Mucosa of stomach (tissue), 1 donor: ENCODE data around the gene ELOVL5.

Source experiments
- H3K27me3 ChIP-seq: one replicate; pipeline ENCODE4 v1.7.0; 2013; ENCODE audit warnings: mild to moderate bottlenecking, low read length; ENCODE audit not compliant: control insufficient read depth, insufficient read depth
- H3K36me3 ChIP-seq: one replicate; pipeline ENCODE4 v1.7.0; 2013; ENCODE audit warnings: low read length; ENCODE audit not compliant: control insufficient read depth, insufficient read depth
- H3K4me1 ChIP-seq: one replicate; pipeline ENCODE4 v1.7.0; 2013; ENCODE audit warnings: mild to moderate bottlenecking, low read length; ENCODE audit not compliant: control insufficient read depth, insufficient read depth
- H3K4me3 ChIP-seq: one replicate; pipeline ENCODE4 v1.7.0; 2013; ENCODE audit warnings: low read length
- H3K9ac ChIP-seq: one replicate; pipeline ENCODE4 v1.7.0; 2013; ENCODE audit warnings: mild to moderate bottlenecking, low read length, moderate library complexity
- H3K9me3 ChIP-seq: one replicate; pipeline ENCODE4 v1.7.0; 2013; ENCODE audit warnings: mild to moderate bottlenecking, low read length, moderate library complexity; ENCODE audit not compliant: control insufficient read depth
- donor health status: Pancreatic carcinoma.

The ELOVL5 gene

DNA sequence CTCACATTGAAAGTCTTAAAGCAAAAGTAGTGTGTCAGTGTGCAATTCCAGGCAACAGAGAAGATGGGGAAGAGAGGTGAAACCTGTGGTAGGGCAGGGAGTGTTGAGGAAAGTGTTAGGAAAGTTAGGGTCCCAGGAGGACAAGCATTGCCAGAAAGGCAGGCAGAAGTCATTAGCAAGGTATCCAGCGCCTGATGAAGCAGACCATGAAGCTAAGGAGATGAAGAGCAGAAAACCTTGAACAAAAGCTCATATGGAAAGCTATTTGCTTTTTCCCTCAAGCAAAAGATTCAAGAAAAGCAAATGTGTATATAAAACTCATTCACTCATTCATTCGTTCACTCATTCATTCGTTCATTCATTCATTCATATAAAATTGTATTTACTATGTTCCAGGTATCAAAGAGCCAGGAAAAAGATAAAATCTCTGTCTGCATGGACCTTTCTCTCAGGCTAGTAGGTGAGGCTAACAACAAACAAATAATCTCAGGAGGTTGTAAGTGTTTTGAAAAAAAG, 96.5 kb downstream of the ELOVL5 start:
- Histone ChIP-seq H3K4me3 (no peak overlapping the region), H3K9me3 (no peaks in the 10 kb centered on the region), H3K9ac (no peak overlapping the region), H3K36me3 (no peaks in the 10 kb centered on the region), H3K27me3 (no peaks in the 10 kb centered on the region), H3K4me1 (no peaks in the 10 kb centered on the region)

DNA sequence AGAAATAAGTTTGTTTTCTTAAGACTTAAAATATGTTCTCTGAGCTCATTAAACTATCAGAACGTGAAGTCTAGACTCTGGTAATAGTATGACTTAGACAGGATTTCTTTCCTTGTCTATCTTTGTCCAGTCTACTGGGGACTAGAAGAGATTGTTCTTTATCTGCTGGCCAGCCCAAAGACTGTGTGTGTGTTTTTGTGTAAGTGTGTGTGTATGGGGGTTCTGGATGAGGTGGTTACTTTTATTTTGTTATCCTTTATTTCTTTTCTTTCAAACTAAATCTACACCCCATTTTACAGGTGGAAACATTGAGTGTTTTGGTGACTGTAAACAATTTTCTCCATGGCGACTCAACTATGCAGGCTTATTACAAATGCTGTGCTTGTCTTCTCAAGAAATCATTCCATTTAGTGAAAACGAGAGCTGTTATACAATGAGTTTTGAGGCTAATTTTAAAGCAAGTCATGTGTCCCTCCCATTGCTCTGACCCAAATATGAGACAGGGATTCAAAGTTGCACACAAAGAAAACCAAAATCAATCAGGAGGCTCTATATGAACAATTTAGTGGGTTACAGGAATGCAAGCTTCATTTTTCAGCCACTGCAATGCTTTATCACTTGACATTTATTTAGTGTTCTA, 97.6 kb downstream of the ELOVL5 start:
- Histone ChIP-seq H3K9me3 (no peaks in the 10 kb centered on the region), H3K4me1 (no peaks in the 10 kb centered on the region), H3K4me3 (no peak overlapping the region), H3K36me3 (no peaks in the 10 kb centered on the region), H3K27me3 (no peaks in the 10 kb centered on the region), H3K9ac (no peak overlapping the region)

DNA sequence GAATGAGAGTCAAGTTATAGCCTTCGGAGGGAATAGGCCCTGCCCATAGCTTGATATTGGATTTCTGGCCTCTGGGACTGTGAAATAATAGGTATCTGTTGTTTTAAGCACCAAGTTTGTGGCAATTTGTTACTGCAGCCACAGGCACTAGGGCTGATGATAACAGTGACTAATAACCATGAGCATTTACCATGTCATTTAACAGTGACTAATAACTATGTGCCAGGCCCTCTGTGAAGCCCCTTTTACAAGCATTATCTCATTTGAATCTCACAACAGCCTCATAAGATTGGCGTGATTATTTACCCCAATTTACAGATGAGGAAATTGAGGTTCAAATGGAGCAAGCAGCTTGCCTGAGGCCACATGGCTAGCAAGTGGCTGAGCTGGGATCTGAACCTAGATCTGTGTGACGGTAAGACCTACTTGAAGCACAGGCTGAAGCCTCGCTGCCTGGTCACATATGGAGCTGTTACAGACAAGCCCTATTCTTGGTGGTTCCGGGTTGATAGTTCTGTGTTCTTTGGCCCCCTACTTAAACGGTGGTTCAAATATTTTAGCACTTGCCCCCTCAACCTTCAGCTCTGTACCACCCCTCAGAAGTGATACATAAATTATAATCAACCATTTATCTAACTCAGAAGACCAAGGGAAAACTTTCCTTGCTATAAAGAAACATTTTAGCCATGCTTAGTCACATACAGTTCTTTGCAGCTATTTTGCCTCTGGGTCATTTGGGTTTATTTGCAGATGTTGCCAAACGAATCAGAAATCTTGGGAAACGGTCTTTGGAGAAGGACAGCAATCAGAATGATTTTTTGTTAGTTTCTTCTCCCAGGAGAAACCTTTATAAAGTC, 98.3 kb downstream of the ELOVL5 start:
- Histone ChIP-seq H3K4me3 (no peak overlapping the region), H3K27me3 (no peaks in the 10 kb centered on the region), H3K4me1 (no peaks in the 10 kb centered on the region), H3K9me3 (no peaks in the 10 kb centered on the region), H3K36me3 (no peaks in the 10 kb centered on the region), H3K9ac (no peak overlapping the region)

DNA sequence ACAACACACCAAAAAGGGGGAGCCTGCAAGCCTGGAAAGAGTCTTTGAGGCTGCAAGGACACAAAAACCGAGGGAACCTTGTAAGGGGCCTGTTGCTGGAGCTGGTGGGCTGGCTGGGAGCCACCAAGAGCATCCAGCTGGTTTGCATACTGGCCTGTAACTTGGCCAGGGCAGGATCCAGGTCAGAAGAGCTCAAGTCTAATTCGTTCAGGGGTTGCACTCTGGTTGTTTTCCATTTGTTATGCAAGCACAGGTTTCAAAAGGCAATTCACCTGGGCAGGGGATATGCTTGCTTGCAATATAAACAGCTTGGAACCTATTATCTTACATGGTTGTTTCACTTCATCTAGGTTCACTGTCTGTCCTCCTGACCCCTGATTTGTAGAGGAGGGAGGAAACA, 101.8 kb downstream of the ELOVL5 start:
- Histone ChIP-seq H3K36me3 (no peaks in the 10 kb centered on the region), H3K9me3 (no peaks in the 10 kb centered on the region), H3K4me3 (no peak overlapping the region), H3K9ac (no peak overlapping the region), H3K27me3 (no peaks in the 10 kb centered on the region), H3K4me1 (no peaks in the 10 kb centered on the region)

DNA sequence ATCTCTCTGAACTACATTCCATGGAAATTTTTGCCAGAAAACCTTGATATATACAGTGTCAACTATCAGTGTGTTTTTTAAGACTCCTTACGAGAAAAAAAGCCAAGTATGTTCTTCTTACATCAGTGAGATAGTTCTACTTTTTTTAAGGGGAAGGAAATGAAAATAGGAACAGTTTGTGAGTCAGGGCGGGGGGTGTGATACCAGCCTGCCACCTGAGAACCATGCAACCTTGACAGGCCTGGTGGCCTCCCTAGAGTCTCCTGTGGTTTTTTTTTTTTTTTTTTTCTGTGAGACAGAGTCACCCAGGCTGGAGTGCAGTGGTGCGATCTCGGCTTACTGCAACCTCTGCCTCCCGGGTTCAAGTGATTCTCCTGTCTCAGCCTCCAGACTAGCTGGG, 103.8 kb downstream of the ELOVL5 start:
- no peaks in the 10 kb centered on the region for H3K9me3 ChIP-seq
- no peaks in the 10 kb centered on the region for H3K4me1 ChIP-seq
- no peaks in the 10 kb centered on the region for H3K36me3 ChIP-seq
- H3K4me3 ChIP-seq: no peak overlapping the region
- H3K9ac ChIP-seq: no peak overlapping the region
- H3K27me3 ChIP-seq: peaks cover 16% of the 10 kb centered on the region

DNA sequence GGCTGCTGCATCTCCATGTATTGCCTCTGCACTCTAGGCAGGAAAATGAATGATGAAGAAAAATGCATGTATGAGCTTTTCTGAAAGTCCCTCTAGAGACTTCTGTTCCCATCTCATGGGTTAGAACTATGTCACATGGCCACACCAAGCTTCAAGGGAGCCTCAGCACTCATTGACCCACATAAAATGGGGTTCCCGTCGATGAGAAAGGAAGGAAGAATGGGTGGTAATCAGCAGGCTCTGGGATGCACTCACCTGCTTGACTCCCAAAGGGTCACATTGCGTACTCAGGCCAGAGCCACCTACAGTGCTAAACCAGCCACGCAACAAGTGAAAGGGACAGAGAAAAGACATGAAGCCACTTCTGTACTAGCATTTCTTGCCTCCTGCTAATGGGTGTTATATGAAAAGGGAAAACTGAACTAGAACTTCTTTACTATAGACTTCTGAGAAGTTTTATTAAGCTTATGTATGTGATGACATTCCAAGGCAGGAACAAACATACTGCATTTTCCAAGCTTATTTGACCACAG, 104.3 kb downstream of the ELOVL5 start:
- Histone ChIP-seq H3K36me3 (no peaks in the 10 kb centered on the region), H3K27me3 (peaks cover 16% of the 10 kb centered on the region), H3K9ac (no peak overlapping the region), H3K4me1 (no peaks in the 10 kb centered on the region), H3K9me3 (no peaks in the 10 kb centered on the region), H3K4me3 (no peak overlapping the region)

DNA sequence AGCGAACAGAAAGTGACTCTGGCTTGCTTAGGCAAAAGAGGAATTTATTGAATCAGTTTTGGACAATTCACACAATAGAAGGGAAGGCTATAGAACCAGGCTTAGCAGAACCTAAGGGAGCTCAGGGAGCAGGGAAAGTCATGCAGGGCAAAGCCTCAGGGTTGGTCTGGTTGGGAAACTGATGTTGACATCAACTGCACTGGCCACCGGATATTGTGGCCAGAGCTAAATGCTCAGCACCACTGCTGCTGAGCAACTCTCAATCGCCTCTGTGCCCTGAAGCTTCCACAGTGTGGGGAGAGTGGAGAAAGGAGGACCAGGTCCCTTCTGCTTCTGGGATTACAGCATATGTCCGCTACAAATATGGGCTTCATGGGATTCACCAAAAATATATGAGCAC, 106.8 kb downstream of the ELOVL5 start:
- no peaks in the 10 kb centered on the region for H3K9me3 ChIP-seq
- no peaks in the 10 kb centered on the region for H3K36me3 ChIP-seq
- H3K27me3 ChIP-seq: peaks cover 16% of the 10 kb centered on the region
- no peaks in the 10 kb centered on the region for H3K4me1 ChIP-seq
- H3K9ac ChIP-seq: no peak overlapping the region
- H3K4me3 ChIP-seq: no peak overlapping the region

DNA sequence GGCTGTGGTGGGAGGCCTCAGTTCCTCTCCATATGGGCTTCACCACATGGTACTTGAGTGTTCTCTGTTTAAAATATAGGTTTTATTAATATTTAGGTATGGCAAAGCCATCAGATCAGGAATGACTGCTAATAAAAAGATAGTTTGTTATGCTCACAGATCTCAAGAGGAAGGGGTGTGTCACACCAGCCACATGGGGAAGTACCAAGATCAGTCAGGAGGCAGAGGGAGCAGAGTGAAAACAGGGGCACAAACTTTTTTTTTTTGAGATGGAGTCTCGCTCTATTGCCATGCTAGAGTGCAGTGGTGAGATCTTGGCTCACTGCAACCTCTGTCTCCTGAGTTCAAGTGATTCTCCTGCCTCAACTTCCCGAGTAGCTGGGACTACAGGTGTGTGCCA, 108.0 kb downstream of the ELOVL5 start:
- Histone ChIP-seq H3K4me3 (no peak overlapping the region), H3K27me3 (peaks cover 16% of the 10 kb centered on the region), H3K9me3 (no peaks in the 10 kb centered on the region), H3K36me3 (no peaks in the 10 kb centered on the region), H3K4me1 (no peaks in the 10 kb centered on the region), H3K9ac (no peak overlapping the region)

DNA sequence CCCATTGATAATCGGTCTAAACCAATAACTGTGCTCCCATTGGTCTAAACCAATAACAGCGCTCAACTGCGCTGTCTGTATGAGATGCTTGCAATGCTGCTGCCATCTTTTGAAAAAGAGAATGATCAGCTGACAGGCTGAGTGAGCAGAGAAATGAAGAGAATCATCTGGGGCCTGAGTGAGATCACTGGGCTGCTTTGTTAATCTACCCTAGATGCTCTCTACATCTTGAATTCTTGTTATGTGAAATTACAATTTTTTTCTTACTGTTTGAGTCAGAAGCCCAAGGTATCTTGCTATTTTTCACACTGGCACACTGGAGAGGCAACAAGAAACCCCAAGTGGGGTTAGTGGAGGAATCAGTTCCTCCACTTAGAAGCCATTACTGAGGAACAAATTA, 108.6 kb downstream of the ELOVL5 start:
- no peak overlapping the region for H3K4me3 ChIP-seq
- H3K9ac ChIP-seq: no peak overlapping the region
- no peaks in the 10 kb centered on the region for H3K9me3 ChIP-seq
- H3K27me3 ChIP-seq: peaks cover 16% of the 10 kb centered on the region
- H3K4me1 ChIP-seq: no peaks in the 10 kb centered on the region
- no peaks in the 10 kb centered on the region for H3K36me3 ChIP-seq

DNA sequence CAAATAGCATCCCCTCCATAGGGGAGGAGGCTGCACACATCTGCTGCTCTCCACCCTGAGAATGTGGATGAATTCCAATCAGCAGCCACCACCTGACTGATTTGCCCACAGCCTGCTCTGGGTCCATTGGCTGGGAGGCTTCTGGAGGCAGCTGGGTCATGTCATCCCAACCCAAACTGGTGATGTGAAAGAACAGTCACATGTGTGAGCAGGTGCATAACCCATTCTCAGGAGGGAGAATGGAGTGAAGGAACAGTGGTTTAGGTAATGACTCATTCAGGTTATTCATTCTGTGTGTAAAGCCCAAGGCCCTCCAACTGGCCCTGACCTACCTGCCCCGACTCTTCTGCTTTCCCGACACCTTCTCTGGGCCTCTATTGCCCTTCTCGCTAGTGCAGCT, 109.2 kb downstream of the ELOVL5 start:
- Histone ChIP-seq H3K36me3 (no peaks in the 10 kb centered on the region), H3K9ac (no peak overlapping the region), H3K4me3 (no peak overlapping the region), H3K4me1 (no peaks in the 10 kb centered on the region), H3K9me3 (no peaks in the 10 kb centered on the region), H3K27me3 (peaks cover 16% of the 10 kb centered on the region)

DNA sequence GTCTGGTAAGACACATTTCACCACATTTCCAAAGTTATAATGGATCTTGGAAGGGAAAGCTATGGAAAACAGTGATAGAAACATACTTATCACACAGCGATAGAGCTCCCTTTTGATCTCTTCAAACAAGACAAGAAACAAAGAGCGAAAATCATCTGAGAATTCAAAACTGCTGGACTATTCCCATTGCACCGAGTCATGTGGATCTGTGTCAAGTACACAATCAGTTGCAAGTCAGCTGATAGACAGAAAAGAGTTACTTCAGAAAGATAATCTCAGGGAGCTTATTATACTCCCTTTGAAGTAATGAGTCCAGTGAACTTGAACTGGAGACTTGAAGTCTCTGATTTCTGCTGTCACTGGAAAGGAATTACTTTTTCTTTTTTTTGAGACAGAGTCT, 110.4 kb downstream of the ELOVL5 start:
- Histone ChIP-seq H3K27me3 (peaks cover 16% of the 10 kb centered on the region), H3K36me3 (no peaks in the 10 kb centered on the region), H3K4me1 (no peaks in the 10 kb centered on the region), H3K4me3 (no peak overlapping the region), H3K9me3 (no peaks in the 10 kb centered on the region), H3K9ac (no peak overlapping the region)

DNA sequence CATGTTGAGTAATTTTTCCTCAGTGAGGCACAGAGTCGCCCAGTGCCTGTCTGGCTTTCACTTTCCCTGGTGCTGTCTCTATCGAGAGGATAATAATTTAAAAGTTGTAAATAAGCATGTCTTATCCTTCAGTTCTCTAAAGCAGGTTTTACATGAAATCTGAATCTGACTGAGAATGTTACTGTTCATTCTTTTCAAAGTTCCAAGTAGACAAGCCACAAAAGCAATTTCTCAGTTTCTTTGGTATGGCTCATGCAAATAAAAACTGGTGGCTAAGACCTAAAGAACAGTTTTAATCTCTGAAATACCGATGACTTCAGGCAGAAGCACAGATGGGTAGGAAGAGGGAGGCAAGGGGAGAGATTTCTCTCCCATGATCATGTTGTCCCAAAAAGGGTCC, 112.5 kb downstream of the ELOVL5 start:
- Histone ChIP-seq H3K9ac (no peak overlapping the region), H3K4me1 (no peaks in the 10 kb centered on the region), H3K4me3 (no peak overlapping the region), H3K9me3 (no peaks in the 10 kb centered on the region), H3K36me3 (no peaks in the 10 kb centered on the region), H3K27me3 (peaks cover 10% of the 10 kb centered on the region)
